ENCODE measurements around the gene MYO3B.
"Not testable (repeated sequence)": the region's sequence is repeated elsewhere in the genome, so short reads cannot be mapped to it uniquely, and the experiment has no call there.

Gene MYO3B

DNA sequence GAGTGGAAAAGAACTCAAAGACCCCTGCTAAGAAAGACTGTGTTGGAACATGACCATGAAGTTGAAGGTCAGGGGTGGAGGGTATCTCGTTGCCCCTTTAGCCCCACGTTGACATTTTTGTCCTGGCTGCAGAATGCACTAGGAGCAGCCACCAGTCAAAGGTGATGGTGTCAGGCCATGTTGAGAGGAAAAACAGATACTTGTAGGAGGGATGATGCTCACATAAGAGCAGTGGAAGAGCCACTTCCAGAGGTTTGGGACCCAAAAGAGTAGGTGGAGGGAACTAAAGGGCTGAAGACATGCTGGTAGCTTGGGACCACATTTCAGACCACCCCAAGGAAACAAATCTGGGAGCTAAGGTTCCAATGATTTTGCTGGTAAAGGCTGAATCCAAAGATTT, 159.0 kb downstream of the MYO3B start:
- H3K4me3 ChIP-seq = no peak overlapping the region
- H3K27ac ChIP-seq = no peak overlapping the region
- H3K36me3 ChIP-seq (ENCODE audit: insufficient read depth, low read length) = no peaks in the 10 kb centered on the region
- no peak for TF ChIP-seq POLR2AphosphoS5 (IDR thresholded peaks at IDR 0.05; ENCODE audit: borderline replicate concordance, low read depth, low read length)
- no peak for TF ChIP-seq EZH2 (IDR thresholded peaks at IDR 0.05)
- no peak for TF ChIP-seq FOXP2 (optimal IDR thresholded peaks at IDR 0.05; ENCODE audit: control extremely low read depth, extremely low read length, insufficient read depth)
- no peaks in the 10 kb centered on the region for H3K9me3 ChIP-seq (ENCODE audit: low read depth, low read length)
- no peak for DNase-seq (ENCODE audit: low read depth, low spot score)
- H3K9ac ChIP-seq (ENCODE audit: insufficient read length) = no peak overlapping the region

DNA sequence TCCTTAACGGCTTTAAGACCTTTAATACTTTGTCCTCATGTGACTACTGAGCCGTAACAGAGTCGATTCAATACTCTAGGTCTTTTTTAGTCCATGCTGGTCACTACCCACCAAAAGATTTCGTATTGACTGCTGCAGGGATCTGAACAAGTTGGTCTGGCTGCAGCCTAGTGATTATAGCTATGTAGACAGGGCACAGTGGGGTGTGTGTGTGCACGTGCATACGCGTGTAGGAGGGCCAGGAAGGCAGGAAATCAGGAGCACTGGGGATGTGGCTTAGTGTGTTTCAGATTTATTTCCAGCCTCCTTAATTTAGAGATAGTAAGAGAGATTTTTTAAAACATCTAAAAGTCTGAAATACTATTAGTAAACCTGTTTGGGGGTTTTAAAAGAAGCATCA, 161.4 kb downstream of the MYO3B start:
- TF ChIP-seq POLR2AphosphoS5 (IDR thresholded peaks at IDR 0.05; ENCODE audit: borderline replicate concordance, low read depth, low read length) (no peak), EZH2 (IDR thresholded peaks at IDR 0.05) (no peak), FOXP2 (optimal IDR thresholded peaks at IDR 0.05; ENCODE audit: control extremely low read depth, extremely low read length, insufficient read depth) (no peak)
- no peak overlapping the region for H3K27ac ChIP-seq
- H3K9ac ChIP-seq (ENCODE audit: insufficient read length) = no peak overlapping the region
- no peak overlapping the region for H3K4me3 ChIP-seq
- no peaks in the 10 kb centered on the region for H3K36me3 ChIP-seq (ENCODE audit: insufficient read depth, low read length)
- H3K9me3 ChIP-seq (ENCODE audit: low read depth, low read length) = no peaks in the 10 kb centered on the region
- DNase-seq (ENCODE audit: low read depth, low spot score) = no peak

DNA sequence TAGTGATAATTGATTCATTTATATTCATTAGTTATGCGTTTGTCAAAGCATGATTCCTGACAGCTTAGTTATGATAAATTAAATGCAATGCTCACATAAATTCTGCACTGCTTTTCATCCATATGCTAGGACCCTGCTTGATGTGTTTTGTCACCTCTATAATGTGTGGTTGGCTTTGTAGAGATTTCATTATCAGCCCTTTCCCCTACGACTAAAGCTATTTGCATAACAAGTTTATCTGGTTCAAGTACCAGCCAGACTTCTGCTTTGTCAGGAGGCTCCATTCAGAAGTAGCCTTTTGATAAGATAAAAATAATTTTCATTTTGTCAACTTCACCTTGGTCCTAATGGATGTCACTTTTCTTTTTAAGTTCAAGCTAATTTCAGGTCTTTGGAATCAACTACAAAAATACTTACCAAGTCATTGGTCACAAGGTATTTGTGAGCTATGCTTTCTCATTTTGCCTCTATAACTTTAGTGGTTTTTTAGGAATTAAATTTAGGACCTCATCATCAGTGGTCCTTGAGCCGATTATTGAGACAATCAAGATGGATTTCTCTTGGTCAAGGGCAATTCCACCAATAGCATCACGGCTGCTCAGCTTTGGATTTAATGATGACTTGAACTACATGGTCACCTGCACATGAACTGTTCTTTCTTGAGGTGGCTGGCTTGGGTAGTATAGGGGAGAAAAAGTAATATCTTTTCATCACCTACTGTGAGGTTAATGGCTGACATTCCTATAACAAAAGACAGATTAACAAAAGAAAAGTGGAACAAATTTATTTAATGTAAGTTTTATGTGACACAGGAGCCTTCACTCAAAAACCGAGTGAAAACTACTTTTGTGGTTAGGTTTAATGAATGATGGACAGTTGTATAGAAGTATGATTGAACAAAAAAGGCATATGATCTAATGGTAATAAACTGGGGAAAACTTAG, 162.1 kb downstream of the MYO3B start:
- no peaks in the 10 kb centered on the region for H3K36me3 ChIP-seq (ENCODE audit: insufficient read depth, low read length)
- H3K9me3 ChIP-seq (ENCODE audit: low read depth, low read length) = no peaks in the 10 kb centered on the region
- H3K27ac ChIP-seq = no peak overlapping the region
- H3K9ac ChIP-seq (ENCODE audit: insufficient read length) = no peak overlapping the region
- no peak for DNase-seq (ENCODE audit: low read depth, low spot score)
- H3K4me3 ChIP-seq = no peak overlapping the region
- TF ChIP-seq FOXP2 (optimal IDR thresholded peaks at IDR 0.05; ENCODE audit: control extremely low read depth, extremely low read length, insufficient read depth) = no peak
- no peak for TF ChIP-seq EZH2 (IDR thresholded peaks at IDR 0.05)
- no peak for TF ChIP-seq POLR2AphosphoS5 (IDR thresholded peaks at IDR 0.05; ENCODE audit: borderline replicate concordance, low read depth, low read length)

DNA sequence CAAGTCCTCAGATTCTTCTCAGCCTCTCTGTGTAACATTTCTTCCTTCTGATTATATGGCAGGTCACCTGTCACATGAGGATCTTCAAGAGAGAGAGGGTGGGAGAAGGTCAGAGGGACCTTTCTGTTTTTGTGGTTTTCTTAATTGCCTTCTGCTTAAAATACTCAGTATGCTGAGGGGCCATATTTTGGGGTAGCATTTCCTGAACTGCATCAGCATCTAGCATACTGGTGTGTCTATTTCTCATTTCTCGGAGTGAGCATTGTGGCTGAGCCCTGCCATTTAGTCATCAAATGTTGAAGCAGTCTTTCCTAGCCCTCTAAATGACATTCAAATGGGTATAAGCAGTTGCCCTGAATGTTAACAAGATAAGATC, 162.7 kb downstream of the MYO3B start:
- H3K4me3 ChIP-seq = no peak overlapping the region
- H3K27ac ChIP-seq = no peak overlapping the region
- H3K9ac ChIP-seq (ENCODE audit: insufficient read length) = no peak overlapping the region
- DNase-seq (ENCODE audit: low read depth, low spot score) = no peak
- H3K9me3 ChIP-seq (ENCODE audit: low read depth, low read length) = no peaks in the 10 kb centered on the region
- H3K36me3 ChIP-seq (ENCODE audit: insufficient read depth, low read length) = no peaks in the 10 kb centered on the region
- TF ChIP-seq POLR2AphosphoS5 (IDR thresholded peaks at IDR 0.05; ENCODE audit: borderline replicate concordance, low read depth, low read length) = no peak
- no peak for TF ChIP-seq FOXP2 (optimal IDR thresholded peaks at IDR 0.05; ENCODE audit: control extremely low read depth, extremely low read length, insufficient read depth)
- TF ChIP-seq EZH2 (IDR thresholded peaks at IDR 0.05) = no peak

GRCh38 chr2:170341684-170342623, 164.0 kb downstream of the MYO3B start:
- H3K4me3 ChIP-seq = no peak overlapping the region
- H3K27ac ChIP-seq = no peak overlapping the region
- no peak for DNase-seq (ENCODE audit: low read depth, low spot score)

GRCh38 chr2:170344663-170345346, 166.9 kb downstream of the MYO3B start:
- no peak for DNase-seq (ENCODE audit: low read depth, low spot score)
- no peak overlapping the region for H3K9ac ChIP-seq (ENCODE audit: insufficient read length)
- TF ChIP-seq POLR2AphosphoS5 (IDR thresholded peaks at IDR 0.05; ENCODE audit: borderline replicate concordance, low read depth, low read length) (no peak), FOXP2 (optimal IDR thresholded peaks at IDR 0.05; ENCODE audit: control extremely low read depth, extremely low read length, insufficient read depth) (no peak), EZH2 (IDR thresholded peaks at IDR 0.05) (no peak)

More at GRCh38 chr2:170341684-170342623, 164.0 kb downstream of the MYO3B start:
- H3K9me3 ChIP-seq (ENCODE audit: low read depth, low read length) = no peaks in the 10 kb centered on the region
- TF ChIP-seq POLR2AphosphoS5 (IDR thresholded peaks at IDR 0.05; ENCODE audit: borderline replicate concordance, low read depth, low read length) (no peak), FOXP2 (optimal IDR thresholded peaks at IDR 0.05; ENCODE audit: control extremely low read depth, extremely low read length, insufficient read depth) (no peak), EZH2 (IDR thresholded peaks at IDR 0.05) (no peak)
- H3K36me3 ChIP-seq (ENCODE audit: insufficient read depth, low read length) = no peaks in the 10 kb centered on the region
- H3K9ac ChIP-seq (ENCODE audit: insufficient read length) = no peak overlapping the region

GRCh38 chr2:170345607-170346006, 167.7 kb downstream of the MYO3B start:
- Histone ChIP-seq H3K4me3 (no peak overlapping the region), H3K36me3 (ENCODE audit: insufficient read depth, low read length) (no peaks in the 10 kb centered on the region), H3K9me3 (ENCODE audit: low read depth, low read length) (no peaks in the 10 kb centered on the region), H3K27ac (no peak overlapping the region), H3K9ac (ENCODE audit: insufficient read length) (no peak overlapping the region)
- DNase-seq (ENCODE audit: low read depth, low spot score) = no peak
- TF ChIP-seq EZH2 (IDR thresholded peaks at IDR 0.05) (no peak), POLR2AphosphoS5 (IDR thresholded peaks at IDR 0.05; ENCODE audit: borderline replicate concordance, low read depth, low read length) (no peak), FOXP2 (optimal IDR thresholded peaks at IDR 0.05; ENCODE audit: control extremely low read depth, extremely low read length, insufficient read depth) (no peak)

More at GRCh38 chr2:170344663-170345346, 166.9 kb downstream of the MYO3B start:
- Histone ChIP-seq H3K9me3 (ENCODE audit: low read depth, low read length) (no peaks in the 10 kb centered on the region), H3K27ac (no peak overlapping the region), H3K36me3 (ENCODE audit: insufficient read depth, low read length) (no peaks in the 10 kb centered on the region), H3K4me3 (no peak overlapping the region)

DNA sequence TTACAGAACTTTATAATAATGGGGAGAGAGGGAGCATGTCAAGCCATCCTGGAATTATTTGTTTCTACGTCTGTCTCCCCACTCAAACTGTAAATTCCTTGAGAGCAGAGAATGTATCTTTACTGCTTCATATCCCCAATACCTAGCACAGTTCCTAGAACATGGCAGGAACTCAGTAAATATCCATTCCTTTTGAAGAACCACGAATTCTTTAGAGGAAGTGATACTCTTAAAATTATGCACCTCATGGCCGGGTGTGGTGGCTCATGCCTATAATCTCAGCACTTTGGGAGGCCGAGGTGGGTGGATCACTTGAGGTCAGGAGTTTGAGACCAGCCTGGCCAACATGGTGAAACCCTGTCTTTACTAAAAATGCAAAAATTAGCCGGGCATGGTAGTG, 171.3 kb downstream of the MYO3B start:
- H3K9me3 ChIP-seq (ENCODE audit: low read depth, low read length); H3K9ac ChIP-seq (ENCODE audit: insufficient read length); H3K36me3 ChIP-seq (ENCODE audit: insufficient read depth, low read length); H3K4me3 ChIP-seq; DNase-seq (ENCODE audit: low read depth, low spot score); H3K27ac ChIP-seq: not testable (repeated sequence)
